ENCODE measurements around the gene KRTAP23-1.

Gene KRTAP23-1

GRCh38 chr21:30348506-30348905 is at the start of gene KRTAP23-1:
TSS of gene KRTAP23-1 (minus strand) at chr21:30348606. CDS start at chr21:30348606, 0 bp downstream.
- no peak for DNase-seq

GRCh38 chr21:30395731-30396130 is 47.3 kb upstream of the KRTAP23-1 start, which contains the start of gene KRTAP13-1:
TSS of gene KRTAP13-1 (plus strand) at chr21:30396031. CDS start at chr21:30396087, 56 bp downstream.
- no peak for DNase-seq

- DNase-seq = no peak
Measured at GRCh38 chr21:30391492-30392025, 43.2 kb upstream of the KRTAP23-1 start.

- DNase-seq = no peak
Measured at GRCh38 chr21:30382201-30382600, 33.8 kb upstream of the KRTAP23-1 start.

- no peak for DNase-seq
Measured at GRCh38 chr21:30372139-30372770, 23.8 kb upstream of the KRTAP23-1 start, which contains the start of gene KRTAP13-2. TSS of gene KRTAP13-2 (minus strand) at chr21:30372271. CDS start at chr21:30372213, 58 bp downstream.

GRCh38 chr21:30355906-30356305 is 7.5 kb upstream of the KRTAP23-1 start:
- no peak for DNase-seq

- DNase-seq = no peak
Measured at GRCh38 chr21:30354308-30355005, 6.1 kb upstream of the KRTAP23-1 start.

GRCh38 chr21:30351534-30351933 is 3.1 kb upstream of the KRTAP23-1 start:
- DNase-seq = no peak

- DNase-seq = no peak
Measured at GRCh38 chr21:30349572-30349971, 1.2 kb upstream of the KRTAP23-1 start.

GRCh38 chr21:30345014-30345413 is 3.4 kb downstream of the KRTAP23-1 start:
- DNase-seq = no peak

GRCh38 chr21:30340714-30341573 is 7.5 kb downstream of the KRTAP23-1 start:
- peak in 1 of 4 experiments; percentile 2 for DNase-seq

- DNase-seq = no peak
Measured at GRCh38 chr21:30338717-30339116, 9.7 kb downstream of the KRTAP23-1 start.

GRCh38 chr21:30337772-30338171 is 10.6 kb downstream of the KRTAP23-1 start:
- DNase-seq = no peak

- DNase-seq = no peak
Measured at GRCh38 chr21:30337276-30337744, 11.1 kb downstream of the KRTAP23-1 start, which contains the start of gene KRTAP27-1. TSS of gene KRTAP27-1 (minus strand) at chr21:30337694. CDS start at chr21:30337668, 26 bp downstream.

- DNase-seq = no peak
Measured at GRCh38 chr21:30336596-30336995, 11.8 kb downstream of the KRTAP23-1 start.

- DNase-seq = no peak
Measured at GRCh38 chr21:30333736-30334135, 14.7 kb downstream of the KRTAP23-1 start.

GRCh38 chr21:30332681-30333080 is 15.7 kb downstream of the KRTAP23-1 start:
- DNase-seq = no peak

GRCh38 chr21:30329203-30329875 is 19.1 kb downstream of the KRTAP23-1 start:
- DNase-seq = no peak

- no peak for DNase-seq
Measured at GRCh38 chr21:30326390-30326789, 22.0 kb downstream of the KRTAP23-1 start.

- no peak for DNase-seq
Measured at GRCh38 chr21:30320215-30320614, 28.2 kb downstream of the KRTAP23-1 start, which contains the start of gene KRTAP26-1. TSS of gene KRTAP26-1 (minus strand) at chr21:30320315. CDS start at chr21:30320035, 280 bp downstream.

- DNase-seq = no peak
Measured at GRCh38 chr21:30315701-30316100, 32.7 kb downstream of the KRTAP23-1 start.

- no peak for DNase-seq
Measured at GRCh38 chr21:30306884-30307283, 41.5 kb downstream of the KRTAP23-1 start.
